Left colon (tissue), 2 donors: ENCODE data around the gene SLC7A5. TPM values are rescaled to one million over a fixed set of nuclear protein-coding genes. Genes with fewer than 3 reads are reported as not detected.

ENCODE experiments used
- ATAC-seq: fragments of 200-7000 bp; cut with Tn5 transposase; one replicate; pipeline ENCODE4 v1.9.1; 2020; ENCODE audit warnings: mild to moderate bottlenecking, moderate library complexity
- DNase-seq, 2 donors: peaks; one replicate each; pipeline ENCODE4 v3.0.0-alpha.2; 2020
- intact Hi-C, 2 donors: fragments of 100-400 bp; cut with DNase I in 1 of 2; cut with micrococcal nuclease in 1 of 2; formaldehyde crosslinking; loops; one replicate each; pipeline versions ENCODE4 v1.11.2 to v1.14.0; 2022; cut with DNase I, micrococcal nuclease
- total RNA-seq, 2 donors: library from RNA; stranded (reverse); fragmentation: NEBNext Ultra II Directional; extraction: Animal tissue kit (Norgen Biotek cat#: 25700); gene quantifications; one replicate each; pipeline ENCODE4 v1.2.1, GENCODE V29; 2021
- donor health status: DM: no; HTN: no; CAD: no.
- donor health status: DM: yes; HTN: yes; CAD: no.

SLC7A5 gene
- total RNA-seq, 2 donors from 2014 or later = 3.6 to 11.2 TPM

DNA sequence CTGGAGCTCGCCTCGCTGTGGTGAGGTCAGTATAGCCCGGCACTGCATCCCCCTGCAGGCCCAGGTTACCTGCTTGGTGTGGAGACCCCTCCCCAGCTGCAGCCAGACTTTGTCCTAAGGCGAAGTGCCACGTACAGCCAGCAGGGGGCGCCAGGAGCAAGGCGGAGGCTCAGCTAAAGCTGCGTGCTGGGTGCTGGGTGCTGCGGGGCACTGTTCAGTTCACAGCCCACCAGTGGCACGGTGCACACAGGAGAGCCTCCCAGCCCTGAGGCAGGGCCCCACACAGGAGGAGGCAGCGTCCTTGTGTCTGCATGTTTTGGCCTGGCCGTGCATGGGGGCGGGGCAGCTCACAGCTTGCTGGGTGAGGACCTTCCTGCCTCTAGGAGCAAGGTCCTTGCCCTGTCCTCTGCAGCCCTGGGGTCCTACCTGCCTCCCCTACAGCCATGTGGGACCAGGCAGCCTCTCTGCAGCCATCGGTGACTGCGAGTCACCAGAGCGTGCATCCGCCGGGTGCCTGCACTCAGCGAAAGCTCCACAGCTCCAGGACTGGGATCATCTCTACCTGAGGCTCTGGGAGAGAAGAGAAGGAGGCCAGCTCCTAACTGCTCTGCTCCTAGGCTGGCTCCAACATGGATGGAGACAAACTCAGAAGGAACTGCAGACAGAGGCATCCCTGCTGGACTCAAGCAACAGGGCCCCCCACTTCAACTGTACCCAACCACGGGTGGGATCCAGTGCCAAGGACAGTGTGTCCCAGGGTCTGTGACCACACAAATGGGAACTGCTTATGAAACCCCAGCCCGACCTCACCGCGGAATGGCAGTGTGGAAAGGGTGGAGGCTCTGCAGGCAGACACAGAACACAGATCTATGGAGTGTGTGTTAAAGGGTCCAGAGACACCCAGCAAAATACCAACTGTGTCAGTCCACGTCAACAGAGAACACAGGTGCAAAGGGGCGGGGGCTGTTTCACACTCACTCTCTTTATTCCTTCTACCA, 19.0 kb downstream of the SLC7A5 start:
- peak; percentile 44 for ATAC-seq
- peak in 1 of 2 donors; percentile 81 for DNase-seq
- intact Hi-C loops = no loop called here

DNA sequence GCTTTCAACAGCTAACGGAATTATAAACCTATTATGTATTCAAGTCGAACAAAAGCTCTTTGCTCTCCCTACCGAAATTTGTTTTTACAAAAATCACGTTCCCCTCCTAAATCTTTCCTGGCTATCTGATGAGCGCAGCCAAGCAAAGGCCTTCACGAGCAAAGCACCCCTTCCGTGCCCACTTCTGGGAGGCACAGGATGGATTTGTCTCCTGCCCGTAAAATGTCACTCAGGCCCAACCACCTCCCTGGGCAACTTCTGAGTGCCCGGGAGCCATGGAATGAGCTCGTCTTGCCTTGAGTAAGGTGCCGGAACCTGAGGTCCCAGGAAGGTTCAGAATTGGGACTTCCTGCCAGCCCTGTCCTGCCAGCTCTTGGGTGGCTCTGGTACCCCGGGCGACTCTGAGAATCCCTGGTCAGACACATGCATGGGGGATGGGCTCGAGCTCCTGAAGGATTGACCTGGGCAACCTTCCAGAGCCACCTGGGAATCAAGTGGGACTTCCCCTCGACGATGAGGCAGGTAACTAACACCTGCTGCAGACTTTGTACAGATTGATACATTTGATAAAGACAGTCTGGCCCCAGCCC, 19.8 kb downstream of the SLC7A5 start:
- ATAC-seq = peak; percentile 6
- intact Hi-C loops = no loop called here

DNA sequence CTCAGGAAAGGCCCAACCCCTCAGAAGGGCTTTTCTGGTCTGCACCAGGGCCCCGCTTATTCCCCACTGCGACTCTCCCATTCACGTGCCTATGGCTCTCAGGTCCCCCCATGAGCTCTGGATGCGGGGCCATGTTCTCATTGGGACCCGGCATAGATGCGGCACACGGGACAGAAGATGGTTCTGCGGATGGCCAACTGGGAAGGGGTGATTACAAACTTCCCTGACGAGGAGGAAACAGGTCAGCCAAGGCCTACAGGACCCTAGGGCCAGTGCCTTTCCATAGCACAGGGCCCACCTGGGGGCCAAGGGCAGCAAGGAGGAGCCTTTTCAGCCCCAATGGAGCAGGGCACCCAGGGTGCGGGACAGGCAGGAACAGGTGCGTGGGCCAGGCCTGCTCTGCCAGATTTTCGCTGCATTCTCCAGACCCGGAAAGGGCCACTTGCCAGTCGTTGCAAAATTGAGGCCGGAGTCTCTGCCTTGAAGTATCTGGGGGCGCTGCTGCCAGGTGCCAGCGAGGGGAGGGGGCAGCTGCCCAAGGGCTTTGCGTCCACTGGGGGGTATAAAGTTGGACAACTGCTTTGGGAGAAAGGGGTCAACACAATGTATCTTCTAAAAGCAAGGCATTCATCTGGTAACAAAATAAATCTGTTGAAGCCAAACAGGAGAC, 20.5 kb downstream of the SLC7A5 start:
- ATAC-seq (no peak), DNase-seq (no peak)
- intact Hi-C loops = no loop called here

More for the DNA sequence above, 19.8 kb downstream of the SLC7A5 start:
- peak; percentile 43 to 65 for DNase-seq

DNA sequence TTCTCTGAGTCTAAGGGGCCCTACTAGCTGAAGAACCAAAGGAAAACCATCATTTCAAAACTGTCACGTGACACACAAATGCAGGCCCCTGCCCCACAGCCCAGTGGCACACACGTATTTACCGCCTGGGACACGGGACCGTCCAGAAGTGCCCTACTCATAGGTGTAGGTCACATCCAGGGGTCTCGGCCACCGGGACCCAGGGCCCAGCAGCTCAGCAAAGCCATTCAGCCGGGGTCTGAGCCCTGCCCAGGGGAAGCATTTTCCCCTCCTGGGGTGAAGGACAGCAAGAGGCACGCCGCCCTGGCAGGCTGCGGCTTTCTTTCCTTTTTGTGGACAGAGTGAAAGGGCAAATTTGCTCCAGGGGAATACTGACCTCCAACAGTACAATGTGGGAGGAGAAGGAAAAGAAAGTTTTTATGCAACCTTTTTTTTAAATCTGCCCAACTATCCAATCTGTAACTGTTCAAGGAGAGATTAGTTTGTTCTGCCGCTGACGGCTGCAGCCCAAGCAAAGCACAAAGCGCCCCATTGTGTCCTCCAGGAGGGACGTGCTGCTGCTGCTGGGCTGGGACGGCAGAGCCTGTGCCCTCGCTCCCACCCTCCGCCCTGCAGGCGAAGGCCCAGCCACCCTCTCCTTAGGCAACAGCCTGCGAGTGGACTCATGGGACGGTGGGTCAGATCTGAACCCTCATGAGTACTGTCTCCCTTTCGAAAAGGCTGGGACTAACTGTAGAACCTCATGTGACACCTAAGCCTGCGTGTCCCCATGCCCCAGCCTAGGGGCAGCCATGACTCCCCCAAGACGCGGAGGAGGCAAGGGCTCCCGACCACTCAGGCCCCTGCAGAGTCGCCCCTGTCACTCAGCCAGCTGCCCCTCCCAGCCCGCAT, 21.3 kb downstream of the SLC7A5 start:
- DNase-seq (no peak), ATAC-seq (peak; percentile 72)
- intact Hi-C loops = no loop called here

DNA sequence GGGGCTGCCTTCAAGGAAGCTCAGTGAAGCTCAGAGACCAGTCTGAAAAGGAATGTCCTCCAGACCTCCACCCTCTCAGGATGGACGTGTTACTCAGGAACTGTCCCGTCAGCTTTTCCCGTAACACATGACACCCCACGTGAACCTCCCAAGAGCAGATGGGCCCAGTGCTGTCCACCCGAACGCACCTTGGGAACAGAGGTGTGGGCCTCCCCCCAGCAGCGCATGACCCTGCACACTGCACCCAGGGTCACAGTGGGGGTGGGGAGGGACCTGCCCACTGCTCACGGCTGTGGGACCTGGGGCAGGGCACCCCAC, 21.9 kb downstream of the SLC7A5 start:
- ATAC-seq = no peak
- intact Hi-C loops = no loop called here
- DNase-seq = no peak

DNA sequence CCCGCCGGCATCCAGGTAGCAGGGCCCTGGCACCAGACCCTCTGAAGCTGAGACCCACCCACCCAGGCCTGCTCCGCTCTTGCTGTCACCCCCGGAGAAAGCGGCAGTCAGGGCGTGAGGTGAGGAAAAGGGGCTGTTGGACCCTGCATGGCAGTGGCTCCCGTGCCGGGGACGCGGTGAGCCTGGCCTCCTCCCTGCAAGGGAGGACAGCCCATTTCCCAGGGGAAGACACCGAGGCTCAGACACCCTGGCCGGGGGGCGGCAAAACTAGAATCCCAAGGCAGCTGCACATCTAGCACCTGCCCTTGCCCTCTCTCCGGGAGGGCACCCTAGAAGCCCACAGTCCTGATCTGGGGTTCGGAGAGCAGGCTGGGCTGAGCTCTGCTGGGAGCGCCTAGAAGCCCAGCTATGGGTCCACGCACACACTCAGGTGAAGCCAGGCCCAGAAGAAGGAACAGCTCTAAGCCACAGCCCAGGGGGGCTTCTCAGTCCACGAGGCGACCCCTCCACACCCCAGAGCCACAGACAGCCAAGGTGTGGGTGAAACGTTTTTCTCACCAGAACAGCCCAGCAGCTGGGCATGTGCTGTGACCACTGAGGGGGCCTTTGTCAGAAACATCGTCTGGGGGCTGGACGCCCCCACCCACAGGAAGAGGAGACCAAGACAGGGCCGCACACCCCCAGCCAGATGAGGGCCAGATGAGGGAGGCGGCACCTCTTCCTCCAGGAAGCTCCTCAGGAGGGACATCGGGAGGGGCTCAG, 22.4 kb downstream of the SLC7A5 start:
- intact Hi-C loops = no loop called here
- no peak for ATAC-seq
- DNase-seq = no peak

DNA sequence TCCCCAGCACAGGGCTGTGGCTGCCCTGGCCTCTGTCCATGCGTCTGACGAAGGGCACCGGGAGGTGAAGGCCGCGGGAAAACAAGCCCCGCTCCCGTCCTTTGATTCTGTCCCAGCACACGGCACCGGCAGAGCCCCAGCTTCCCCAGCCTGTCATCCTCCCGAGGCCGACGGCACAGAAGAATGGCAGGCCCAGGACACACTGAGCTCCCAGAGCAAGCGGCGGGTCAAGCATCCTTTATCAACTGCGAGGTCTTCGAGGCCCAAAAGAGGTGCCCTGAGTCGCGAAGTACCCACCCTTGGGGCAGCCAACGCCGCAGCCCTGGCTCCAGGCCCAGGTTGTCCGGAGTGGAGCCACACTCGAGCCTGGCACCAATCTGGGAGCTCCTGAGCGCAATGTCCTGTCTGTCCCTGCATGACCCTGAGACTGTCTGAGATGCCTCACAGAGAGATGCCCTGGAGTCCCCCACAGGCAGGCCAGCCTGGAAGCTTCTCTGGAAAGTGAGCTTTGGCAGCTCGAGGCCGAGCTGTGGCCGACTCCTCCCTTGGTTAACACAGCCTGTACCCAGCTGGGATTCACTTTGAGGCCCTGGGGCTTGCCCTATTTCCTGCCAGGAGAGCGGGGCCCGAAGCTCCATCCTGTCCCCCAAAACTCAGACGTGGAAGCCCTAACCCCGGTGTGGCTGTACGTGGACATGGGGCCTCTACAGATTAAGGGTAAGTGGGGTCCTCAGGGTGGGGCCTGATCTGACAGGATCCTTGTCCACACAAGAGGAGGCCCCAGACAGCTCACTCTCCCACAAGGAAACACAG, 23.3 kb downstream of the SLC7A5 start:
- intact Hi-C loops = no loop called here
- DNase-seq (no peak), ATAC-seq (no peak)

DNA sequence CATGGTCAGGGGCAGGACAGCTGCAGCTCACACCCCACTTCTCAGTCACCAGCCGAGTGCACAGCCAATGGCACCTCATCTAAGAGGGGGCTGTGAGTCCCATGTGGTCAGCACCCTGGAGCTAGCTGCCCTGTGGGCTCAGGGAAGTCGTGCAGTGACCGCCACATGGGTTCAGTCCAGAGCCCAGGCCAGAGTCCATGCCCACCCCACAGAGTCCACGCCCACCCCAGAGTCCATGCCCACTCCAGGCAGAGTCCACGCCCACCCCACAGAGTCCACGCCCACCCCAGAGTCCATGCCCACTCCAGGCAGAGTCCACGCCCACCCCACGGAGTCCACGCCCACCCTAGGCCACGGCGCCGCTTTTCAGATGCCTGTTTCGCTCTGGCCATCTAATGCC, 24.1 kb downstream of the SLC7A5 start:
- ATAC-seq = peak; percentile 20
- intact Hi-C loops = no loop called here

DNA sequence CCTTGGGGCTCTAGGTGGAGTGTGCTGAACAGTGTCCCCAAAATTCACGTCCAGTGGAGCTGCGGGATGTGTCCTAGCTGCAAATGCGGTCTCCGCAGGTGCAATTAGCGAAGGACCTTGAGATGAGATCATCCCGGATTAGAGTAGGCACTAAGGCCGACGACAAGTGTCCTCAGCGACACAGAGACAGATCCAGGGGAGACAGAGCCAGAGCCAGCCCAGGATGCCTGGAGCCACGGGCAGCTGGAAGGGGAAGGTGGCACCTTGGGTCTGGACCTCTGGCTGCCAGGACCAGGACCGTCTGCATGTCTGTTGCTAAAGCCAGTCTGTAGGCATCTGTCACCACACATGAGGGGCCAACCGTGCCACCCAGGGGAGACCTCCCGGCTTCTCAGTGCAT, 24.5 kb downstream of the SLC7A5 start:
- ATAC-seq (no peak), DNase-seq (no peak)
- intact Hi-C loops = no loop called here

More for the DNA sequence above, 24.1 kb downstream of the SLC7A5 start:
- no peak for DNase-seq

DNA sequence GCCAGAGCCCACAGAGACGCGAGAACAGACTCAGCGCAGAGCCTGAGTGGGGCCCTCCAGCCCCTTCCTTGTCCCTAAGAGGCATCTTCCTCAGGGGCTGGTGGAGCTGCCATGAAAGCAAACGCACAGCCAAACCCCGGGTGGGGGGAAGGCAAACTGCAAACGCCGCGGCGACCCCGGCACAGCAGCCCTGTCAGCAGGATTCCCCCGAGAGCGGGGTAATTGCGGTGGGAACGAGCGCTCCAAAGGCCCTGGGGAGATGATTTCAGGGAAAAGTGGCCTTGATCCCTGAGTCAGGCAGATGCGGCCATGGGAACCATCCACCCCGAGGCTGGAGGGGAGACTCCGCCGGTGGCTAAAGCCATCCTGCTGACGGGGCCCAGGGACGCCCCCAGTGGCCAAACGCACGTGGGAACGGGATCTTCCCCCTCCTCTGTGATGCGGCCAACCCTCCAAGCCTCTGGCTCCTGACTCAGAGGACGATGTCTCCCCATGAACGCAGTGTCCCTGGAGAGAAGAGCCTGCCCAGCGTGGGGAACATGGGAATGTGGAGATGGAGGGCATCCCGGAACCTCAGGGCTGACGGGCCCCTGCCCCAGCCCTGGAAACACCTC, 25.1 kb downstream of the SLC7A5 start:
- intact Hi-C loops = no loop called here
- DNase-seq (no peak), ATAC-seq (no peak)

DNA sequence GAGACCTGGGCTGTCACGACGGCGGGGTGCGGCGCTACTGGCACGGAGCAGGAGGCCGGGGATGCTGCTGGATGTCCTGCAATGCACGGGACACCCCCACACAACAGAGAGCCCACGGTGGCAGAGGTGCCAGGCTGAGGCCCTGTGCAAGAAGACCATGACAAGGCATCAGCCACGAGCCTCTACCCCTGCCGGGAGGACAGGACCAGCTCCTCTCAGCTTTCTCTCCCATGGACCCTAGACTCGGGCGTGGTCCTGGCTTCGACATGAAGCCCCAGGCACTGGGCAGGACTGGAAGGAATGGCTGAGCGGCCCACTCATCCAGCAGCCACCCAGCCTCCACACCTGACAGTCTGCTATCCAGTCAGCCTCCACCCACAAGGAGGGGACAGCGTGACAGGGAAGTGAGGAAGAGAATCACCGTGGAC, 25.6 kb downstream of the SLC7A5 start:
- DNase-seq (no peak), ATAC-seq (no peak)
- intact Hi-C loops = no loop called here

DNA sequence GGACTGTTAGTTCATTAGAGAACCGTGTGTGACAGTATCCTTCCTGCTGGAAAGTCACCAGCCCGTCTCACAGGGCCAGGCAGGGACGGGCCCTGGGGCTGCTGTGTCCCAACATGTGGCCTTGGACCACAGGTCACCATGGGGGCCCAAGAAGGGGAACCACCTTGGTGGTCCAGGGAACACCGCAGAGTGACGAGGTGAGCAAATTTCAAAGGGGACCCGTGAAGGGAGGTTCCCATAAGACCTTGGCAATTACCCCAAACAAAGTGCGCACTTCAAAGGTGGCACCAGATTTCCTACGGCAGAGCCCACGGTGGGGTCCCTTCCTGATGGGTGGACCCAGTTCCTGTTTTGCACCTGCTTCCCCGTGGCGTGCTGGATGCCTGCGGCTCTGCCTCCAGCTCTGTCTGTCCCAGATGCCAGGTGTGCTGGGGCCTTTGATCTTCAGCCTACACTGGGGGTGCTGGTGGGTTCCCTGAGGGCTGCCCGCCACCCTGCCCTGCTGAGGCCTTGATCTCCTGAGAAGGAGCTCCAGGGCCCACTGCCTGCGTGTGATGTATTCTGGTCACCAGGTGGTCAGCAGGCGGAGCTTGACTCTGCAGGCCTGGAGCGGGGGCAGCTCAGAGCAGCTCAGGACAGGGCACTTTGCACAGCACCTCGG, 27.0 kb downstream of the SLC7A5 start:
- intact Hi-C loops = no loop called here
- DNase-seq = no peak
- no peak for ATAC-seq

DNA sequence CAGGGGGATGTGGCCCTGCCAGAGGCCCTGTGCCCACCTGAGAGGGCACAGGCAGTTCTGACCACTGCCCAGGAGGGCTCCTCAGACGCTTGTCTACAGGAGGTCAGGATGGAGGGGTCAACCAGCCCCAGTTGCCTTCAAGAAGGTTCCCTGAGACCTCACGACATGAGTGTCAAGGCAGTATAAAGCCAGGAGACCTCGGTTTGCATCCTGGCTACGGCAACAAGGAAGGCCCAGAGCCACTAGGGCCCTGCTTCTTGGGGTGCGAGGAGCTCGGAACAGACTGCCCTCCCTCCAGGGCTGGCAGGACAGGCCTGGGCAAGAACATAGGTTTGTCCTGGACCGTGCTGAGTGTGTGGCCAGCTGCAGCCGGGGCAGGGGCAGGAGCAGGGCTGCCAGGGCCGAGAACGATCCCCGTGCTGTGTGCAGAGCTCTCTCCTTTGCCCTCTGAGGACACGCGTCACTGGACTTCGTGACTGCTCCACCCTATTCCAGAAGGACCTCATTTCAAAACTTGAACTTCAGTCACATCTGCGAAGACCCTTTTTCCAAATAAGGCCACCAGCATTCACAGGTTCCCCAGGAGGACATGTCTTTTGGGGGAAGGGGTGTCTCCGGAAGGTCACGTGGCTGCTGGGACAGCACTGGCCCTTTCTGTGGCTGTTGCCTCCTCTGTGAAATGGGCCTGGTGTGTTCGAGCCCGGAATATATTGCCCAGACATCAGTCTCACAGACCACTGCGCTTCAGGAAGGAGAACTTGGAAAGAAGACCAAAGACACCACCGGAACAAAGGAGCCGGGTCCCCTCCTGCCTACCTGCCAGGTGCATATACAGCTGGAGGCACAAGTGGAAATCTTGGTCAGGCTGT, 27.7 kb downstream of the SLC7A5 start:
- ATAC-seq (no peak), DNase-seq (no peak)
- intact Hi-C loops = no loop called here

DNA sequence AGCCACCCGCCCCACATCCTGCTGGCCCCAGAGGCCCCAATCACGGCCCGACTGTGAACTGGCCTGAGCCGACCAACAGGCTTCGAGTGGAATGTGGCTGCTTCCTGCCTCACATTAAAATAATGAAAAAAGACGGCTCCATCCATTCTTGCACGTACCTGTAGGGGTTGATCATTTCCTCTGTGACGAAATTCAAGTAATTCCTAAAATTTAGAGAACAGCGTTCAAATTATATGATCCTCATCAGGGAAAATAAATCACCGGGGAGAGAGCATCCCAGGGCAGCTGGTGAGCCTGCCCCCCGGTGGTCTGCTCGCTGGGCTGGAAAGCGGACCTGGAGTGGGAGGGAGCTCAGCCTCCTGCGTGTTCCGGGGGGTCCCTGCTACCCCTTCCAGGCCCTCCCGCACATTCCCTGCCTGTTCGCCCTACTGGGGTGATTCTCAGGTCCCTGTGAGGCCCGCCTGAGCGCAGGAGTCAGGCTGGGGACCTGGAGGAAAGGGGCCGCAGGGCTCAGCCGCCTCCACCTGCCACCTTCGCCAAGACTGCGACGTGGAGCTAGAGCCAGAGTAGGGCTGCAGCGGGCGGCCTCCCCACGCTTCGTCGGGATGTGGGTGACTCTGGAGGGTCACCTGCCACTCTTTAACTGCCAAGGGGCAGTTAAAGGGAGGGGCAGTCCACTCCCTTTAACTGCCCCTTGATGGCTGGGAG, 28.9 kb downstream of the SLC7A5 start:
- no peak for DNase-seq
- intact Hi-C loops = no loop called here
- no peak for ATAC-seq
